ENCODE measurements around the gene AFAP1. TPM values are rescaled to one million over a fixed set of nuclear protein-coding genes. Genes with fewer than 3 reads are reported as not detected.
"Not testable (repeated sequence)": the region's sequence is repeated elsewhere in the genome, so short reads cannot be mapped to it uniquely, and the experiment has no call there.

Gene AFAP1
- total RNA-seq, 1 experiment from 2014 or later: 13.9 TPM

DNA sequence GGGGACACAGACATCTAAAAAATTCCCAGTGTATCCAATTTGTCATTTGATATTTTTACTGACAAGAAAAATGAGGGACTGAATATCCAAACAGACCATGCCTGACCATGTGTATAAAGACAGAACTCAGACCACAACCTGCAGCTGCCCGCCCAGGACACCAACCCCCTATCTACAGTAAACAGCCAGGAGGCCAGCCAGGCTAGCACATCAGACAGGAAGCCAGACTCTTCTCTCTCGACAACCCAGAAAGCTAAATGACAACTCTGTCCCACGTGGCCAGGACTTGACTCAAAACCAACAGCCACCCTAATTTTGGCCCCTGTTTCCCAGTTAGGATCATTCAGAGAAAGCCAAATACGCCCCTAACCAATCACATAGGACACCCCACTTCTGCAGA is 15.1 kb downstream of the AFAP1 start:
- no peaks in the 10 kb centered on the region for H3K27me3 ChIP-seq
- H3K4me1 ChIP-seq: peaks cover 23% of the 10 kb centered on the region
- no peaks in the 10 kb centered on the region for H3K36me3 ChIP-seq
- DNase-seq: peak; percentile 82 to 83
- H3K27ac ChIP-seq: peak overlapping the region; percentile 60
- no peaks in the 10 kb centered on the region for H3K9me3 ChIP-seq (replicated peaks)
- peak overlapping the region; percentile 2 for H3K4me3 ChIP-seq

- H3K27me3 ChIP-seq: no peaks in the 10 kb centered on the region
- peak overlapping the region; percentile 60 for H3K27ac ChIP-seq
- peak; percentile 36 to 55 for DNase-seq
- peak overlapping the region; percentile 2 for H3K4me3 ChIP-seq
- H3K36me3 ChIP-seq: no peaks in the 10 kb centered on the region
- H3K4me1 ChIP-seq: peaks cover 19% of the 10 kb centered on the region
- H3K9me3 ChIP-seq (replicated peaks): no peaks in the 10 kb centered on the region
Observed at GRCh38 chr4:7924163-7924562, 15.5 kb downstream of the AFAP1 start.

- Histone ChIP-seq H3K36me3 (no peaks in the 10 kb centered on the region), H3K4me3 (no peak overlapping the region), H3K4me1 (peaks cover 15% of the 10 kb centered on the region), H3K9me3 (replicated peaks) (no peaks in the 10 kb centered on the region), H3K27ac (no peak overlapping the region), H3K27me3 (no peaks in the 10 kb centered on the region)
- no peak for DNase-seq
Observed at GRCh38 chr4:7922466-7922865, 17.2 kb downstream of the AFAP1 start.

- Histone ChIP-seq H3K27ac (no peak overlapping the region), H3K36me3 (no peaks in the 10 kb centered on the region), H3K9me3 (replicated peaks) (no peaks in the 10 kb centered on the region), H3K4me3 (no peak overlapping the region), H3K4me1 (peaks cover 16% of the 10 kb centered on the region), H3K27me3 (no peaks in the 10 kb centered on the region)
- DNase-seq: no peak
Observed at GRCh38 chr4:7918981-7919380, 20.7 kb downstream of the AFAP1 start.

GRCh38 chr4:7918187-7918586 is 21.5 kb downstream of the AFAP1 start:
- not testable (repeated sequence) for H3K27me3 ChIP-seq; H3K27ac ChIP-seq; H3K4me3 ChIP-seq; H3K9me3 ChIP-seq (replicated peaks); H3K36me3 ChIP-seq; DNase-seq
- H3K4me1 ChIP-seq: peaks cover 11% of the 10 kb centered on the region

- no peak overlapping the region for H3K27ac ChIP-seq
- no peak overlapping the region for H3K4me3 ChIP-seq
- no peaks in the 10 kb centered on the region for H3K9me3 ChIP-seq (replicated peaks)
- no peak for DNase-seq
- H3K36me3 ChIP-seq: no peaks in the 10 kb centered on the region
- no peaks in the 10 kb centered on the region for H3K27me3 ChIP-seq
- peaks cover 11% of the 10 kb centered on the region for H3K4me1 ChIP-seq
Observed at GRCh38 chr4:7917669-7918068, 22.0 kb downstream of the AFAP1 start.

GRCh38 chr4:7915875-7916242 is 23.8 kb downstream of the AFAP1 start:
- no peak for DNase-seq
- Histone ChIP-seq H3K4me1 (peaks cover 18% of the 10 kb centered on the region), H3K36me3 (no peaks in the 10 kb centered on the region), H3K27me3 (no peaks in the 10 kb centered on the region), H3K27ac (no peak overlapping the region), H3K4me3 (no peak overlapping the region), H3K9me3 (replicated peaks) (no peaks in the 10 kb centered on the region)

- Histone ChIP-seq H3K36me3 (no peaks in the 10 kb centered on the region), H3K27me3 (no peaks in the 10 kb centered on the region), H3K9me3 (replicated peaks) (no peaks in the 10 kb centered on the region), H3K4me1 (peaks cover 36% of the 10 kb centered on the region), H3K4me3 (no peak overlapping the region), H3K27ac (no peak overlapping the region)
- DNase-seq: no peak
Observed at GRCh38 chr4:7912826-7913225, 26.8 kb downstream of the AFAP1 start.

DNA sequence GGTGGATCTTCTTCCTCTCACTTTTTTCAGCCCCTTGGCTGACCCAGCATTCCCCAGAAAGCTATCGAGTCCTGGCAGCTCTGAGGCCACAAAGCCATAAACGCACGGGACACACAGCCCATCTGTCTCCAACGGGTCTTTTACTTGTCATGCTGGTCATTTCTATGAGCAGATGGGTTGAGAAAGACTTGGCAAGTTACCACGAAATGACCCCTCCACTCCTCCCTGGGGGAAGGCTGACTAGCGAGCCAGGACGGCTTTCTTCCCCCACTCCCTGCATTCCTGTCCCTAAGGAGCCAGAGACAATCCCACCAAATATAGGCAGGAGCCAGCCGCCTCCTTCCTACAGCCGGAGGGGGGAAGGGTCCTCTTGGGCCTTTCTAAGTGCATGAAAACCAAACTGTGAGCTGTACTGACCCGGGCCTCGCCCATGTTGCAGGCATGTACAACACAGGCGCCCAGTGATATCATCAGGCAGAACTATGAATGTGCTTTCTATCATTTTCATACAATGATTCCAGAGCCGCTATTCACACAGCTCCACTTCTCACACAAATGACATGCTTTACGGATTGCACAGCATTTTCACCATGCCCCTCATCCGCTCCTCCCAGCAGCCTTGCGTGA is 28.6 kb downstream of the AFAP1 start:
- peaks cover 47% of the 10 kb centered on the region for H3K4me1 ChIP-seq
- DNase-seq: peak; percentile 77 to 79
- H3K4me3 ChIP-seq: peak overlapping the region; percentile 25
- peak overlapping the region; percentile 59 for H3K27ac ChIP-seq
- no peaks in the 10 kb centered on the region for H3K36me3 ChIP-seq
- no peaks in the 10 kb centered on the region for H3K9me3 ChIP-seq (replicated peaks)
- H3K27me3 ChIP-seq: no peaks in the 10 kb centered on the region

GRCh38 chr4:7910263-7910896 is 29.3 kb downstream of the AFAP1 start:
- Histone ChIP-seq H3K4me3 (no peak overlapping the region), H3K27ac (peak overlapping the region; percentile 59), H3K4me1 (peaks cover 47% of the 10 kb centered on the region), H3K27me3 (no peaks in the 10 kb centered on the region), H3K36me3 (no peaks in the 10 kb centered on the region), H3K9me3 (replicated peaks) (no peaks in the 10 kb centered on the region)
- no peak for DNase-seq

GRCh38 chr4:7909463-7910262 is 30.0 kb downstream of the AFAP1 start:
- no peak overlapping the region for H3K4me3 ChIP-seq
- DNase-seq: no peak
- H3K9me3 ChIP-seq (replicated peaks): no peaks in the 10 kb centered on the region
- no peaks in the 10 kb centered on the region for H3K36me3 ChIP-seq
- no peaks in the 10 kb centered on the region for H3K27me3 ChIP-seq
- H3K4me1 ChIP-seq: peaks cover 48% of the 10 kb centered on the region
- H3K27ac ChIP-seq: no peak overlapping the region

GRCh38 chr4:7908668-7909067 is 31.0 kb downstream of the AFAP1 start:
- H3K27ac ChIP-seq: no peak overlapping the region
- no peaks in the 10 kb centered on the region for H3K9me3 ChIP-seq (replicated peaks)
- peaks cover 58% of the 10 kb centered on the region for H3K4me1 ChIP-seq
- no peak for DNase-seq
- H3K4me3 ChIP-seq: no peak overlapping the region
- no peaks in the 10 kb centered on the region for H3K27me3 ChIP-seq
- no peaks in the 10 kb centered on the region for H3K36me3 ChIP-seq

GRCh38 chr4:7907142-7907541 is 32.5 kb downstream of the AFAP1 start:
- Histone ChIP-seq H3K4me1 (peaks cover 74% of the 10 kb centered on the region), H3K27me3 (no peaks in the 10 kb centered on the region), H3K4me3 (no peak overlapping the region), H3K9me3 (replicated peaks) (no peaks in the 10 kb centered on the region), H3K36me3 (no peaks in the 10 kb centered on the region), H3K27ac (no peak overlapping the region)
- DNase-seq: no peak

DNA sequence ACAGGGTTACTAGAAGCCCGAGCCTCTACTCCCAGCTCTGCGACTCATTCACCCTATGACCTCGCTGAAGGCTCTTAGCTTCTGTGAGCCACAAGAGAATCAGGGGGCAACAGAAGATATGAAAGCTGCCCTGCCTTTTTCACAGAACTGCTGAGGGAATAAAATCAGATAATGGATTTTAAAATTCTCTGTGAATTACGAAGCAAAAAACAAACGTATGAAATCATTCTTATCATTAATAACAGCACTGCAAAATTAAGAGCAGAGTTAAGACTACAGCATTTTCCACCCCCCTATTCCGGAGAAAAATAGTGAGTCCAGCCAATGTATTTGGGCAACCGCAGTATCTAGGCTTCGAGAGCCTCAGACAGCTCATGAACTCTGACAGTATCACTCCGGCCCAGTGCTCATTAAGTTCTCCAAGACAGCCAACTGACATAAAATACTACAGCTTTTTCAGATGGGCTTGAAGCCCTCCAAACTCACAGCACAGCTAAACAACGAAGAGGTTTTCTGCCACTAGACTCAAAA is 33.4 kb downstream of the AFAP1 start:
- Histone ChIP-seq H3K36me3 (no peaks in the 10 kb centered on the region), H3K27me3 (no peaks in the 10 kb centered on the region), H3K9me3 (replicated peaks) (no peaks in the 10 kb centered on the region), H3K27ac (peak overlapping the region; percentile 30), H3K4me3 (no peak overlapping the region; the same call in 1 of the 2 replicates), H3K4me1 (peaks cover 76% of the 10 kb centered on the region)
- DNase-seq: peak in 1 of 2 experiments; percentile 34

All from SJCRH30 (cell line).